ENCODE data around the gene VPS11.

The VPS11 gene

DNA sequence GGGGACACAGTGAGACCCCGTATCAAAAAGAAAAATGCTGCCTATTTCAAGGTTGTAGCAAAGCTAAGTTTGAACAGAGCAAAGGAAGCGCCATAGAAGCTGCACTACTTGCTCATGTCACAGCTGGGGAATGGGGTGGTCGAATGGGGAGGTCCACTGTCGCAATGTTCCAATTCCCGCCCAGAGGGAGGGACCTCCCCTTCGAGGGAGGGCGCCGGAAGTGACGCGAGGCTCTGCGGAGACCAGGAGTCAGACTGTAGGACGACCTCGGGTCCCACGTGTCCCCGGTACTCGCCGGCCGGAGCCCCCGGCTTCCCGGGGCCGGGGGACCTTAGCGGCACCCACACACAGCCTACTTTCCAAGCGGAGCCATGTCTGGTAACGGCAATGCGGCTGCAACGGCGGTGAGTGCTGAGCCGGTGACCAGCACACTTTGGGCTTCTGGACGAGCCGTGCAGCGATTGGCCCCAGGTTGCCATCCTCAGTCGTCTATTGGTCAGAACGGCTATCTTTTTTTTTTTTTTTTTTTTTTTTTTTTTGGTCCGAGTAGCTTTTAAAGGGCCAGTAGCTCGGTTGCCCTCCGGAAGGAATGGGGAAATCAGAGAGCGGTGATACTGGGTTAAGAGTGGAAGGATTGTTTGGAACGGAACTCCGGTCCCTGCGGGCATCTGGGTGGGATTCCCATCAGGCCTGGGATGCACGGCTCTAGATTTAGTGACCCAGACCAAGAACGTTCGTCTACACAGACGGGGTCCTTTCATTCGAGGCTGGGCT, 17.2 kb downstream of the VPS11 start, which contains the start of gene HMBS:
TSS of gene HMBS (plus strand) at position 219 of the 774 bp plus-strand sequence. CDS start at position 372, 153 bp downstream.
- Histone ChIP-seq H3K27me3 (ENCODE audit: insufficient read depth, poor library complexity, severe bottlenecking) (no peaks in the 10 kb centered on the region), H3K9me3 (ENCODE audit: severe bottlenecking) (no peaks in the 10 kb centered on the region), H3K4me3 (ENCODE audit: severe bottlenecking) (peak within 1 kb of the TSS; percentile 91), H3K36me3 (ENCODE audit: low read depth) (peaks cover 24% of the 10 kb centered on the region), H3K4me1 (ENCODE audit: insufficient read depth, poor library complexity, severe bottlenecking) (peaks cover 12% of the 10 kb centered on the region), H3K27ac (ENCODE audit: poor library complexity, severe bottlenecking) (peak within 1 kb of the TSS; percentile 53)
- TF ChIP-seq, protein P1, sequence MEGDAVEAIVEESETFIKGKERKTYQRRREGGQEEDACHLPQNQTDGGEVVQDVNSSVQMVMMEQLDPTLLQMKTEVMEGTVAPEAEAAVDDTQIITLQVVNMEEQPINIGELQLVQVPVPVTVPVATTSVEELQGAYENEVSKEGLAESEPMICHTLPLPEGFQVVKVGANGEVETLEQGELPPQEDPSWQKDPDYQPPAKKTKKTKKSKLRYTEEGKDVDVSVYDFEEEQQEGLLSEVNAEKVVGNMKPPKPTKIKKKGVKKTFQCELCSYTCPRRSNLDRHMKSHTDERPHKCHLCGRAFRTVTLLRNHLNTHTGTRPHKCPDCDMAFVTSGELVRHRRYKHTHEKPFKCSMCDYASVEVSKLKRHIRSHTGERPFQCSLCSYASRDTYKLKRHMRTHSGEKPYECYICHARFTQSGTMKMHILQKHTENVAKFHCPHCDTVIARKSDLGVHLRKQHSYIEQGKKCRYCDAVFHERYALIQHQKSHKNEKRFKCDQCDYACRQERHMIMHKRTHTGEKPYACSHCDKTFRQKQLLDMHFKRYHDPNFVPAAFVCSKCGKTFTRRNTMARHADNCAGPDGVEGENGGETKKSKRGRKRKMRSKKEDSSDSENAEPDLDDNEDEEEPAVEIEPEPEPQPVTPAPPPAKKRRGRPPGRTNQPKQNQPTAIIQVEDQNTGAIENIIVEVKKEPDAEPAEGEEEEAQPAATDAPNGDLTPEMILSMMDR (IDR thresholded peaks at IDR 0.05; ENCODE audit: poor library complexity, severe bottlenecking), result no peak
- ATAC-seq (ENCODE audit: low read depth) (peak; percentile 86), DNase-seq (ENCODE audit: low spot score) (peak; percentile 86)

DNA sequence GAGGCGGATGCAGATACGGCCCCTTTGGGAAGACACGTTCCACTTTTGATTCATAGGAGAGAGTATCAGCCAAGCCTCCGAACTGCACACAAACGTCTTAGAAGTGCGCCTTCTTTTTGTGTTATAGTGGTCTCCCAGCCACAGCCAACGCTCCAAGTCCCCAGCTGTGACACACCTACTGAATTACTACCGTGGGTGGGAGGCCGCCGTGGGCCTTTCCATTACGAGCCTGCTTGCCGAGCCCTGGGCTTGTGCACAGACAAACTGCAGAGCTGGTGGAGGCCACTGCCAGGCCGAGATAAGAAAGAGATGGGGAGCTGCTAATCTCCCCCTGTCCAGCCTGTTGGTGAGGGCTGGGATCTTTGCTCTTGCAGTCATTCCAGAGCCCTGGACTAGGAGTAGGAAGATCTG, 17.8 kb downstream of the VPS11 start:
- peak overlapping the region; percentile 91 for H3K4me3 ChIP-seq (ENCODE audit: severe bottlenecking)
- H3K27me3 ChIP-seq (ENCODE audit: insufficient read depth, poor library complexity, severe bottlenecking), result no peaks in the 10 kb centered on the region
- ATAC-seq (ENCODE audit: low read depth), result peak; percentile 28
- peaks cover 21% of the 10 kb centered on the region for H3K36me3 ChIP-seq (ENCODE audit: low read depth)
- no peaks in the 10 kb centered on the region for H3K9me3 ChIP-seq (ENCODE audit: severe bottlenecking)
- H3K27ac ChIP-seq (ENCODE audit: poor library complexity, severe bottlenecking), result peak overlapping the region; percentile 53
- TF ChIP-seq, protein P1 (IDR thresholded peaks at IDR 0.05; ENCODE audit: poor library complexity, severe bottlenecking), result no peak
- DNase-seq (ENCODE audit: low spot score), result no peak
- H3K4me1 ChIP-seq (ENCODE audit: insufficient read depth, poor library complexity, severe bottlenecking), result peaks cover 12% of the 10 kb centered on the region

DNA sequence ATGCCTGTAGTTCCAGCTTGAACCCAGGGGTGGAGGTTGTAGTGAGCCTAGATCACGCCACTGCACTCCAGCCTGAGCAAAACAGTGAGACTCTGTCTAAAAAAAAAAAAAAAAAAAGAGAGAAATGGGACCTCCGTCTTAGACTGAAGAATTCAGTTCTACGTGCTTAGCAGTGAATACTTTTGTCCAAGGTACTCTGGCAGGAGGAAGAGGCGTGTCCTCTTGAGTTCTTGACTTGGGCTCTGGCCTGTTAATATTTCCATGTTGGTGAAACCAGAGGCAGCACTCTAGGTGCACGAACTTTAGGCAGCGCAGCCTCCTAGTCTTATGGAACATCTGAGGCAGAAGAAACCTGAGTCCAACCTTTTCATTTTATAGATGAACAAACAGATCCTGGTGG, 19.5 kb downstream of the VPS11 start:
- ATAC-seq (ENCODE audit: low read depth) (no peak), DNase-seq (ENCODE audit: low spot score) (no peak)
- TF ChIP-seq, protein P1 (IDR thresholded peaks at IDR 0.05; ENCODE audit: poor library complexity, severe bottlenecking), result no peak
- Histone ChIP-seq H3K9me3 (ENCODE audit: severe bottlenecking) (no peaks in the 10 kb centered on the region), H3K27ac (ENCODE audit: poor library complexity, severe bottlenecking) (peak overlapping the region; percentile 17), H3K27me3 (ENCODE audit: insufficient read depth, poor library complexity, severe bottlenecking) (no peaks in the 10 kb centered on the region), H3K4me1 (ENCODE audit: insufficient read depth, poor library complexity, severe bottlenecking) (peaks cover 12% of the 10 kb centered on the region), H3K36me3 (ENCODE audit: low read depth) (peaks cover 7% of the 10 kb centered on the region; the same call in 1 of the 2 replicates), H3K4me3 (ENCODE audit: severe bottlenecking) (no peak overlapping the region)

DNA sequence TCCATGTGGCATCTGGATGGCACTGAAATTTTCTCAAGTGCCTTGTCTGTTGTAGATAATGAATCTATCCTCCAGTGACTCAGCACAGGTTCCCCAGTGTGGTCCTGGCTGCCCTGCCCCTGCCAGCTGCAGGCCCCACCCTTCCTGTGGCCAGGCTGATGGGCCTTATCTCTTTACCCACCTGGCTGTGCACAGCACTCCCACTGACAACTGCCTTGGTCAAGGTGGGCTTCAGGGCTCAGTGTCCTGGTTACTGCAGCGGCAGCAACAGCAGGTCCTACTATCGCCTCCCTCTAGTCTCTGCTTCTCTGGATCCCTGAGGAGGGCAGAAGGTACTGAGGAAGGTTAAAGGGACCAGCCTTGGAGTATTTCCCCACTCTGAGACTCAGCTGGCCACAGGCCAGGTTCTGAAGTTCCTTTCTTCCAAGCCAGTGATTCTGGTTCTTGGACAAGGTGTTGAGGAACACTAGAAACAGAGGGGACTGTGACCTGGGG, 20.2 kb downstream of the VPS11 start:
- no peaks in the 10 kb centered on the region for H3K9me3 ChIP-seq (ENCODE audit: severe bottlenecking)
- ATAC-seq (ENCODE audit: low read depth) (no peak), DNase-seq (ENCODE audit: low spot score) (no peak)
- H3K4me3 ChIP-seq (ENCODE audit: severe bottlenecking), result no peak overlapping the region
- TF ChIP-seq, protein P1 (IDR thresholded peaks at IDR 0.05; ENCODE audit: poor library complexity, severe bottlenecking), result no peak
- peaks cover 12% of the 10 kb centered on the region for H3K4me1 ChIP-seq (ENCODE audit: insufficient read depth, poor library complexity, severe bottlenecking)
- peak overlapping the region; percentile 17 for H3K27ac ChIP-seq (ENCODE audit: poor library complexity, severe bottlenecking)
- H3K27me3 ChIP-seq (ENCODE audit: insufficient read depth, poor library complexity, severe bottlenecking), result no peaks in the 10 kb centered on the region
- H3K36me3 ChIP-seq (ENCODE audit: low read depth), result peaks cover 14% of the 10 kb centered on the region

DNA sequence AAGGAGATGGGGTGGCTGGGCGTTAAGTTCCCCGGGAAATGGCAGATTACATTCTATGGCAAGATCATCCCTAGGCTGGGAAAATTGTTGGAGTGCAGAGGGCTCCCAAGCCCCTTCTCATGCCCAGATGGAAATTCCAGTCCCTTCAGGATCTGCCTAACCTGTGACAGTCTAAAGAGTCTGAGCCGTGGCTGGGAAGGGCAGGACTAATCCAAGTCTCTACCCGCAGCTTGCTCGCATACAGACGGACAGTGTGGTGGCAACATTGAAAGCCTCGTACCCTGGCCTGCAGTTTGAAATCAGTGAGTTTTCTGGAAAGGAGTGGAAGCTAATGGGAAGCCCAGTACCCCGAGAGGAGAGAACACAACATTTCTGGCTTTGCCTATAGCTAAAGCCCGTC, 20.8 kb downstream of the VPS11 start:
- Histone ChIP-seq H3K4me1 (ENCODE audit: insufficient read depth, poor library complexity, severe bottlenecking) (peaks cover 12% of the 10 kb centered on the region), H3K36me3 (ENCODE audit: low read depth) (peaks cover 20% of the 10 kb centered on the region), H3K27me3 (ENCODE audit: insufficient read depth, poor library complexity, severe bottlenecking) (no peaks in the 10 kb centered on the region), H3K4me3 (ENCODE audit: severe bottlenecking) (no peak overlapping the region), H3K9me3 (ENCODE audit: severe bottlenecking) (no peaks in the 10 kb centered on the region), H3K27ac (ENCODE audit: poor library complexity, severe bottlenecking) (no peak overlapping the region)
- TF ChIP-seq, protein P1 (IDR thresholded peaks at IDR 0.05; ENCODE audit: poor library complexity, severe bottlenecking), result no peak
- ATAC-seq (ENCODE audit: low read depth) (no peak), DNase-seq (ENCODE audit: low spot score) (no peak)
